H1 (cell line): ENCODE data around the gene CCP110. TPM values are rescaled to one million over a fixed set of nuclear protein-coding genes. Genes with fewer than 3 reads are reported as not detected.
A peak's percentile ranks its signal among the peaks of the same experiment; 100 is the strongest.

ENCODE experiments used
- CTCF ChIA-PET: fragments of 300-600 bp; sonication (Branson Sonifier 250); formaldehyde crosslinking; loops from one replicate; lab custom pipeline; 2021; ENCODE audit not compliant: partially characterized antibody; lab: Charles Lee
- POLR2A ChIA-PET: fragments of 300-600 bp; sonication (Branson Sonifier 250); formaldehyde crosslinking; loops from one replicate; lab custom pipeline; 2021; ENCODE audit warnings: inconsistent platforms; ENCODE audit not compliant: partially characterized antibody; lab: Charles Lee
- DNase-seq, 2 experiments: peaks; one replicate each; pipeline versions ENCODE4 v3.0.0 to v3.0.0-alpha.2; 2010 to 2022; ENCODE audit warnings: low spot score in 2 of 2, low read depth in 1 of 2, mixed read lengths in 1 of 2
- FAIRE-seq: peaks from 2 replicates; lab custom pipeline; 2011; peaks lifted over from hg19 to GRCh38; lab: Jason Lieb, UNC
- H2AFZ ChIP-seq: 2 replicates; pipeline ENCODE4 v1.8.1; 2012; ENCODE audit warnings: low read length, inconsistent platforms
- H2AK5ac ChIP-seq: 2 replicates; pipeline ENCODE4 v1.6.1; 2013; ENCODE audit warnings: low read depth, low read length
- H2BK120ac ChIP-seq: replicated peaks from 2 replicates; pipeline ENCODE3; 2013; ENCODE audit warnings: low read depth, low read length, inconsistent platforms
- H2BK12ac ChIP-seq: 2 replicates; pipeline ENCODE4 v1.6.1; 2013; ENCODE audit warnings: low read depth, low read length
- H2BK15ac ChIP-seq: 2 replicates; pipeline ENCODE4 v1.6.1; 2013; ENCODE audit warnings: low read length
- H2BK20ac ChIP-seq: 2 replicates; pipeline ENCODE4 v1.6.1; 2013; ENCODE audit warnings: low read length
- H2BK5ac ChIP-seq: 2 replicates; pipeline ENCODE4 v1.6.1; 2013; ENCODE audit warnings: low read depth, low read length
- H3K14ac ChIP-seq: 2 replicates; pipeline ENCODE4 v1.6.1; 2013; ENCODE audit warnings: inconsistent platforms; ENCODE audit not compliant: insufficient read length
- H3K18ac ChIP-seq: 2 replicates; pipeline ENCODE4 v1.6.1; 2013; ENCODE audit warnings: low read length; ENCODE audit errors: extremely low read depth
- H3K23ac ChIP-seq: 2 replicates; pipeline ENCODE4 v1.6.1; 2013; ENCODE audit warnings: inconsistent platforms; ENCODE audit not compliant: insufficient read length
- H3K23me2 ChIP-seq: 2 replicates; pipeline ENCODE4 v1.6.1; 2013; ENCODE audit warnings: low read depth, low read length
- H3K27ac ChIP-seq: 2 replicates; pipeline ENCODE4 v1.6.1; 2011; ENCODE audit warnings: low read depth, low read length, inconsistent platforms
- H3K27me3 ChIP-seq, 4 experiments: replicated peaks in 1 of 4; 1 replicate in 1 of 4; 2 replicates in 3 of 4; pipeline versions ENCODE4 v1.6.1 to v1.8.1; 2011 to 2013; ENCODE audit warnings: low read length in 3 of 4, mild to moderate bottlenecking in 3 of 4, inconsistent platforms in 2 of 4, mixed read lengths in 2 of 4, moderate library complexity in 1 of 4; ENCODE audit not compliant: control insufficient read depth in 3 of 4, insufficient read depth in 3 of 4; ENCODE audit errors: extremely low read depth in 1 of 4
- H3K36me3 ChIP-seq, 4 experiments: 2 replicates each; pipeline versions ENCODE4 v1.6.1 to v1.8.1; 2011 to 2013; ENCODE audit warnings: mild to moderate bottlenecking in 4 of 4, low read length in 3 of 4, moderate library complexity in 2 of 4, control low read depth in 1 of 4, inconsistent platforms in 1 of 4; ENCODE audit not compliant: insufficient read depth in 4 of 4, control insufficient read depth in 2 of 4
- H3K4ac ChIP-seq: replicated peaks from 2 replicates; pipeline ENCODE3; 2013; ENCODE audit warnings: low read length, low read depth, mixed read lengths, inconsistent platforms; ENCODE audit not compliant: insufficient read length
- H3K4me1 ChIP-seq, 4 experiments: replicated peaks in 1 of 4; 1 replicate in 1 of 4; 2 replicates in 3 of 4; pipeline versions ENCODE4 v1.6.1 to v1.8.1; 2011 to 2013; ENCODE audit warnings: low read length in 3 of 4, inconsistent platforms in 2 of 4, mixed read lengths in 1 of 4; ENCODE audit not compliant: insufficient read depth in 4 of 4, control insufficient read depth in 3 of 4
- H3K4me2 ChIP-seq, 2 experiments: 2 replicates each; pipeline versions ENCODE4 v1.6.1 to v1.8.1; 2011 to 2013; ENCODE audit warnings: low read depth in 2 of 2, low read length in 2 of 2, control low read depth in 1 of 2, inconsistent platforms in 1 of 2, mild to moderate bottlenecking in 1 of 2; ENCODE audit not compliant: insufficient read depth in 1 of 2
- H3K4me3 ChIP-seq, 4 experiments: fragments of 200-600, 300-600 bp in 1 of 4; sonication (generic), shearing (Covaris generic), sonication (Bioruptor Twin) in 1 of 4; 2 replicates each; pipeline versions ENCODE4 v1.5.1 to v1.8.1; 2011 to 2016; ENCODE audit warnings: low read length in 4 of 4, low read depth in 3 of 4, control low read depth in 2 of 4, inconsistent platforms in 2 of 4, mild to moderate bottlenecking in 2 of 4, mixed read lengths in 1 of 4, moderate library complexity in 1 of 4; ENCODE audit not compliant: insufficient read depth in 2 of 4; ENCODE audit errors: extremely low read depth in 1 of 4
- H3K56ac ChIP-seq: replicated peaks from 2 replicates; pipeline ENCODE3; 2013; ENCODE audit warnings: low read depth, mild to moderate bottlenecking, mixed read lengths, low read length, inconsistent platforms; ENCODE audit not compliant: insufficient read length
- H3K79me1 ChIP-seq: 2 replicates; pipeline ENCODE4 v1.6.1; 2013; ENCODE audit warnings: low read depth, low read length, control low read depth
- H3K79me2 ChIP-seq, 2 experiments: 2 replicates each; pipeline versions ENCODE4 v1.6.1 to v1.8.1; 2012 to 2013; ENCODE audit warnings: low read length in 2 of 2, mild to moderate bottlenecking in 2 of 2, inconsistent platforms in 1 of 2; ENCODE audit not compliant: insufficient read depth in 2 of 2, control insufficient read depth in 1 of 2
- H3K9ac ChIP-seq, 4 experiments: replicated peaks in 1 of 4; 1 replicate in 1 of 4; 2 replicates in 3 of 4; pipeline versions ENCODE4 v1.6.1 to v1.8.1; 2011 to 2013; ENCODE audit warnings: low read depth in 3 of 4, low read length in 3 of 4, control low read depth in 2 of 4, mild to moderate bottlenecking in 2 of 4, moderate library complexity in 2 of 4, inconsistent platforms in 1 of 4; ENCODE audit errors: extremely low read depth in 1 of 4
- H3K9me3 ChIP-seq, 2 experiments: 2 replicates each; pipeline versions ENCODE4 v1.6.1 to v1.8.1; 2012 to 2013; ENCODE audit warnings: mild to moderate bottlenecking in 2 of 2, moderate library complexity in 2 of 2, control low read depth in 1 of 2, inconsistent platforms in 1 of 2, low read depth in 1 of 2, low read length in 1 of 2, mixed read lengths in 1 of 2; ENCODE audit not compliant: insufficient read depth in 2 of 2
- H4K20me1 ChIP-seq, 2 experiments: replicated peaks in 1 of 2; 2 replicates each; pipeline versions ENCODE3 to v1.8.1; 2011 to 2013; ENCODE audit warnings: inconsistent platforms in 2 of 2, low read length in 2 of 2, mild to moderate bottlenecking in 1 of 2; ENCODE audit not compliant: insufficient read depth in 2 of 2, control insufficient read depth in 1 of 2
- H4K5ac ChIP-seq: 2 replicates; pipeline ENCODE4 v1.6.1; 2013; ENCODE audit warnings: low read length, low read depth, mixed read lengths, inconsistent platforms; ENCODE audit not compliant: insufficient read length
- H4K8ac ChIP-seq: 2 replicates; pipeline ENCODE4 v1.8.0; 2013; ENCODE audit warnings: mild to moderate bottlenecking, moderate library complexity, low read length, inconsistent platforms; ENCODE audit not compliant: insufficient read depth; ENCODE audit errors: extremely low read depth
- H4K91ac ChIP-seq: replicated peaks from 2 replicates; pipeline ENCODE3; 2013; ENCODE audit warnings: low read length, mixed read lengths, inconsistent platforms; ENCODE audit not compliant: insufficient read length
- SUZ12 ChIP-seq: fragments of 200-600 bp; sonication (generic); IDR thresholded peaks from 2 replicates; pipeline ENCODE4 v1.6.1; 2012; ENCODE audit warnings: mild to moderate bottlenecking, inconsistent platforms, low read length, moderate library complexity, mixed read lengths
- TCF12 ChIP-seq: IDR thresholded peaks from 2 replicates; pipeline ENCODE4 v1.6.1; 2011; ENCODE audit warnings: low read depth, mild to moderate bottlenecking, low read length
- USF2 ChIP-seq: IDR thresholded peaks from 2 replicates; pipeline ENCODE4 v1.6.1; 2011; ENCODE audit warnings: low read length, improper control_type of control experiment
- WGBS, 2 experiments: shearing (Covaris generic) in 1 of 2; methylation state at CpG; one replicate each; pipeline versions ENCODE4 v1.1.6 to v1.1.7; 2013 to 2015; ENCODE audit warnings: low lambda C conversion rate in 2 of 2, mixed read lengths in 2 of 2, inconsistent platforms in 1 of 2, low coverage in 1 of 2, missing lambda C conversion rate in 1 of 2; ENCODE audit not compliant: insufficient replicate concordance in 2 of 2, insufficient coverage in 1 of 2, insufficient read length in 1 of 2; ENCODE audit errors: extremely low coverage in 1 of 2, missing lambda C conversion rate in 1 of 2; 5-methylcytosine and 5-hydroxymethylcytosine counted together
- polyA plus RNA-seq, 7 experiments: library from polyadenylated mRNA; depleted of rRNA in 3 of 7; stranded (reverse) in 5 of 7; unstranded in 2 of 7; fragments of >200 nt in 5 of 7; fragments of 200-250 nt in 2 of 7; gene quantifications; 1 replicate in 5 of 7; 2 replicates in 1 of 7; 4 replicates in 1 of 7; pipeline versions ENCODE4 v1.2.1 to v1.2.3, GENCODE V29; 2011 to 2013; ENCODE audit warnings: missing spikeins in 2 of 7, mixed read lengths in 2 of 7
- total RNA-seq: library from RNA; stranded (reverse); fragmentation: NEBNext Ultra II Directional; extraction: Animal tissue kit (Norgen Biotek cat#: 25700); gene quantifications from 2 replicates; pipeline ENCODE4 v1.2.1, GENCODE V29; 2021
- TF ChIP-seq, protein P1 (sequence below), 3 experiments: IDR thresholded peaks; 1 replicate in 2 of 3; 2 replicates in 1 of 3; pipeline versions ENCODE4 v1.5.1 to v1.6.1; 2011; ENCODE audit warnings: low read length in 3 of 3, mild to moderate bottlenecking in 3 of 3, inconsistent platforms in 2 of 3, low read depth in 1 of 3, moderate library complexity in 1 of 3; ENCODE audit not compliant: insufficient read depth in 1 of 3; ENCODE audit errors: control extremely low read depth in 1 of 3

CCP110 gene
- total and polyA plus RNA-seq, 2 of the 8 experiments (the other 6 are each of a cell fraction or from before 2014, with no cell fraction given): 3.2 to 19.8 TPM

- 89% methylated on average over 5 of the region's 5 CpGs; no CpG with 5 or more reads in 1 of the 2 experiments for WGBS, 2 experiments
Measured at GRCh38 chr16:19474617-19475016, 49.1 kb upstream of the CCP110 start.

More at GRCh38 chr16:19474617-19475016, 49.1 kb upstream of the CCP110 start:
- Histone ChIP-seq H2BK20ac (no peak overlapping the region), H3K56ac (no peak overlapping the region), H2AK5ac (no peak overlapping the region), H2BK15ac (no peak overlapping the region), H3K4ac (no peak overlapping the region), H3K4me3 (no peak overlapping the region), H3K27ac (no peak overlapping the region), H2BK5ac (no peak overlapping the region), H4K91ac (no peak overlapping the region), H3K36me3 (no peaks in the 10 kb centered on the region), H4K20me1 (no peaks in the 10 kb centered on the region), H3K4me2 (no peak overlapping the region), H4K5ac (no peak overlapping the region), H4K8ac (peak overlapping the region; percentile 48; the same call in 1 of the 2 replicates), H3K27me3 (no peaks in the 10 kb centered on the region), H3K23ac (no peak overlapping the region), H3K4me1 (no peaks in the 10 kb centered on the region; a peak in 1 of 7 replicates), H2BK120ac (no peak overlapping the region), H2AFZ (no peak overlapping the region), H3K9ac (no peak overlapping the region), H2BK12ac (no peak overlapping the region), H3K79me1 (no peaks in the 10 kb centered on the region), H3K9me3 (peaks cover 0 to under 1% of the 10 kb centered on the region in 2 experiments; a peak in 1 of 4 replicates), H3K18ac (no peak overlapping the region), H3K14ac (no peak overlapping the region), H3K79me2 (no peaks in the 10 kb centered on the region), H3K23me2 (no peaks in the 10 kb centered on the region; the same call in 1 of the 2 replicates)
- ChIA-PET CTCF (interaction anchor here (1.0 to 2.3 kb wide), 4 partner anchors 23 to 50 kb away, joined by 3 to 8 read pairs (median 6); no protein-coding TSS in a partner anchor), POLR2A (no interaction called here)
- TF ChIP-seq TCF12 (no peak), SUZ12 (no peak), USF2 (no peak)
- TF ChIP-seq, protein P1, sequence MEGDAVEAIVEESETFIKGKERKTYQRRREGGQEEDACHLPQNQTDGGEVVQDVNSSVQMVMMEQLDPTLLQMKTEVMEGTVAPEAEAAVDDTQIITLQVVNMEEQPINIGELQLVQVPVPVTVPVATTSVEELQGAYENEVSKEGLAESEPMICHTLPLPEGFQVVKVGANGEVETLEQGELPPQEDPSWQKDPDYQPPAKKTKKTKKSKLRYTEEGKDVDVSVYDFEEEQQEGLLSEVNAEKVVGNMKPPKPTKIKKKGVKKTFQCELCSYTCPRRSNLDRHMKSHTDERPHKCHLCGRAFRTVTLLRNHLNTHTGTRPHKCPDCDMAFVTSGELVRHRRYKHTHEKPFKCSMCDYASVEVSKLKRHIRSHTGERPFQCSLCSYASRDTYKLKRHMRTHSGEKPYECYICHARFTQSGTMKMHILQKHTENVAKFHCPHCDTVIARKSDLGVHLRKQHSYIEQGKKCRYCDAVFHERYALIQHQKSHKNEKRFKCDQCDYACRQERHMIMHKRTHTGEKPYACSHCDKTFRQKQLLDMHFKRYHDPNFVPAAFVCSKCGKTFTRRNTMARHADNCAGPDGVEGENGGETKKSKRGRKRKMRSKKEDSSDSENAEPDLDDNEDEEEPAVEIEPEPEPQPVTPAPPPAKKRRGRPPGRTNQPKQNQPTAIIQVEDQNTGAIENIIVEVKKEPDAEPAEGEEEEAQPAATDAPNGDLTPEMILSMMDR (IDR thresholded peaks at IDR 0.05; ENCODE audit: control extremely low read depth in 1 of 3, insufficient read depth in 1 of 3, low read depth in 1 of 3, low read length in 3 of 3): peak in 1 of 3 experiments; percentile 14; a peak in 1 of 4 replicates
- no peak for DNase-seq
- FAIRE-seq: no peak
